GM13976 (cell line): ENCODE results near the gene CD79B.

ENCODE experiments used
- DNase-seq: peaks from one replicate; pipeline ENCODE4 v3.0.0; 2012; ENCODE audit warnings: low spot score
- in situ Hi-C: fragments of 300-500 bp; cut with MboI; formaldehyde crosslinking; loops from one replicate; pipeline ENCODE4 v1.12.0; 2022; ENCODE audit warnings: low sequenced_read_pairs, mixed read lengths, inconsistent platforms; ENCODE audit not compliant: unreplicated experiment
- TF ChIP-seq, protein P1 (sequence below): IDR thresholded peaks from 2 replicates; pipeline ENCODE4 v1.5.1; 2012; ENCODE audit warnings: borderline replicate concordance, mild to moderate bottlenecking; ENCODE audit not compliant: insufficient read depth; ENCODE audit errors: extremely low read depth, missing control alignments, control extremely low read depth

Gene CD79B

DNA sequence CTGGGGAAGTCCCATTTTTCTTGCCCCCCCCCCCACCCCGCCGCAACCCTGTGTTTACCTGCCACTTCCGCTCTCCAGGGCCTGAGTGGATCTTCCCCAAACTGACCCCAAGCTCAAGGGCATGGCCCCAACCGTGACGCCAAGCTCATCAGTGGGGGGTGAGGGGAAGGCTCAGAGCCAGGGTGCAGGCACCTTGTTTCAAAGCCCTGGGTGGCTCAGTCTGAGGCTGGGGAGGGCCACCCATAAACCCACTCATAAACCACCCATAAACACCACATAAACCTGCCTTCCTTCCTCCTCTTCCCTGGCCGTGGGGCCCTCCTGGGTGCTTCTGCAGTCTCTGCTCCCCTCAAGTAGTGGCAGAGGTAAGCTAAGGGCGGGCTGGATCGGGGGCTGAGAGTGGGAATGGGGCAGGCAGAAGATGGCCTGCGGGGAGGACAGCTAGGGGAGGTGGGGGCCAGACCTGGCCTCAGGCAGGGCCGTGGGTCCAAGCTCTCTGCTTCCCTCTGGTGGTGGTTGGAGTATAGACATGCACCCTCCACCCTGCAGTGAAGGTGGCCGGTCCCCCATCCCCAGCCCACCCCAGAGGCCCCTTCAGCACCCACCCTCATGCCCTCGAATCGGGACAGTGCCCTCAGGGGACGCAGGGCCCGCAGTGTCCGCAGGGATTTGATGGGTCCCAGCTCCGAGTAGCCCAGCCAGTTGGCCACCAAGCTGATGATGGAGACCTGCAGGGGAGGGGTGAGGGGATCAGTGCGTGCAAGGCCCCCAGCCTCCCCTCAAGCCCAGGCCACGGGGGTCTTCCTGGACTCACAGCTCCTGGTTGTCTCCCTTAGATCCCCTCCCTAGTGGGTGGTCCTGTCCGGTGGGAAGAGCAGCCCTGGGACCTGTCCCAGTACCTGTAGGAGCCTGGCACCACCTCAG, 14.6 kb upstream of the CD79B start:
- in situ Hi-C loops: no loop called here
- TF ChIP-seq, protein P1, sequence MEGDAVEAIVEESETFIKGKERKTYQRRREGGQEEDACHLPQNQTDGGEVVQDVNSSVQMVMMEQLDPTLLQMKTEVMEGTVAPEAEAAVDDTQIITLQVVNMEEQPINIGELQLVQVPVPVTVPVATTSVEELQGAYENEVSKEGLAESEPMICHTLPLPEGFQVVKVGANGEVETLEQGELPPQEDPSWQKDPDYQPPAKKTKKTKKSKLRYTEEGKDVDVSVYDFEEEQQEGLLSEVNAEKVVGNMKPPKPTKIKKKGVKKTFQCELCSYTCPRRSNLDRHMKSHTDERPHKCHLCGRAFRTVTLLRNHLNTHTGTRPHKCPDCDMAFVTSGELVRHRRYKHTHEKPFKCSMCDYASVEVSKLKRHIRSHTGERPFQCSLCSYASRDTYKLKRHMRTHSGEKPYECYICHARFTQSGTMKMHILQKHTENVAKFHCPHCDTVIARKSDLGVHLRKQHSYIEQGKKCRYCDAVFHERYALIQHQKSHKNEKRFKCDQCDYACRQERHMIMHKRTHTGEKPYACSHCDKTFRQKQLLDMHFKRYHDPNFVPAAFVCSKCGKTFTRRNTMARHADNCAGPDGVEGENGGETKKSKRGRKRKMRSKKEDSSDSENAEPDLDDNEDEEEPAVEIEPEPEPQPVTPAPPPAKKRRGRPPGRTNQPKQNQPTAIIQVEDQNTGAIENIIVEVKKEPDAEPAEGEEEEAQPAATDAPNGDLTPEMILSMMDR: peak; percentile 65
- peak; percentile 94 for DNase-seq

DNA sequence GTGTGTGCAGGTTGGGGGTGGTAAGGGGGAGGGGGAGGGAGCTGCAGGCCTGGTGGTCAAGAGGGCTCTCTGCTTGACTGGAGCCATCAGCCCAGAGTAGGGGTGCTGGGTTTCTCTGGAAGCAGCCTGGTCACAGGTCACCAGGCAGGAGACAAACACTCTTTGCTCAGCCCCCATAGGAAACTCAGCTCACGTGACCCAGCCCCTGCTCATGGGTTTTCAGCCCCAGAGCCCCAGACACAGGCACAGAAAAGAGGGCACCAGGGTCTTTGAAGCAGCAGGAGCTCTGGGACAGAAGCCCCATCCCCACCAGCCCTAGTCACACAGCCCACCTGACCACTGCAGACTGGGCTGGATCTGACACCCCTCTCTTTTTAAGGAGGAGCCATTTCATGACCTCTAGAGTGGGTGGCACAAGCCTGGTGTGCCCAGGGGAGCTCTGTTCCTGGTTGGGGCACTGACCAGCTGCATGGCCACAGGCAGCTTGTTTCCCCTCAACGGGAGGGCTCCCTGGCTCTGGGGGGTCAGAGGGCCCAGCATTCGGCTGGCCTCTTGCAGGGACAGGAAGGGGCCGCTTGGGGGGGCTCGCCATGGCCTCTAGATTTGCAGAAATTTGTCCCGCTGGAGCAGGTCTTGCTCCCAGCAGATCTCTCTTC, 13.8 kb upstream of the CD79B start:
- DNase-seq: peak; percentile 78
- TF ChIP-seq, protein P1: peak; percentile 8
- in situ Hi-C loops: no loop called here

DNA sequence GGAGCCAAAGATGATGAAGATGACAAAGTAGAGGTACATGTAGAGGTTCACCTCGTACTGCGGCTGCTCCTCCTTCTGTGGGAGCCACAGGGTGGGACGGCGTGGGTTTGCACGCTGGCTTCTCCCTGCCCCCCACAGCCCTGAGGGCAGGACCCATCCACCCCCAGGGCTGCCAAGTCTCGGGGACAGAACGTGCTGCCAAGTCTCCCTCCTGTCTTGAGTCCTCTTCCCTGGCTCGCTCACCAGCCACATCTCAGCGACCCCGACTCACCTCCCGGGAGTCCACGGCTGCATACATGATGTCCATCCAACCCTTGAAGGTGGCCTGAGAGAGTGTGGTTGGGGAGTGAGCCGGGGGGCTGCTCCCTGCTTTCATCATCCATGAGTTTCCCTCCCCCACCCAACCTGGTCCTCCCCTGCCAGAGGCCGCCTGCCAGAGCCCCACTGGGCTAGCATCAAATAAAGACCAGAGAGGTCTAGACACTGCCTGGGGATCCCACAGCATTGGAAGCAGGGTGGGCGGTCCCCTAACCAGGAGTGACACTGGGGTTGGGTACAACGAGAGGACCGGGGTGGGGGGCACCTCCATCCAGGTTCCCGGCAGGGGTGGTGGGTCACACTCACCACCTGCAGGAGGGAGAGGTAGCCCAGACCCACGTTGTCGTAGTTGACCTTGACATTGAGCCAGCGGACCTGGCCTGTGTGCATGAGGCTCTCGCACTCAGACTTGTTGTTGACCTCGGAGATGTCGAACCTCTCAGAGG, 12.8 kb upstream of the CD79B start:
- in situ Hi-C loops: no loop called here
- no peak for DNase-seq
- TF ChIP-seq, protein P1: no peak

DNA sequence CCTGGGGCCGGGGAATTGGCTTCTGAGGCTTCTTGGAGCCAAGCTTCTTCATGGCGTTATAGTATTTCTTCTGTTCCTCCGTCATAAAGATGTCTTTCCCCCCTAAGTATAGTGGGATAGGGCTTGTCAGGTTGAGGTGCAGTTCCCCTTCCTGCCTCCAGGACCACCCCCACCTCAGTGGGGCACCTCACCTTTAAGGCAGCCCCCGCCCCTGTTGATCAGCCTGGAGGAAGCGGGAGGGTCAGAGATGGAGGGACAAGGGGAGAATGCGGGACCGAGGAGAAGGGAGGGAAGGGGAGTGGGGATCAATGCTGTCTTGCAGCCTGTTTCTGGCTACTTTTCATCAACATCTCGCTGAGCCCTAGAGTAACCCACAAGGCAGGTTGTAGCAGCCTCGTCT, 11.6 kb upstream of the CD79B start:
- TF ChIP-seq, protein P1: no peak
- in situ Hi-C loops: no loop called here
- no peak for DNase-seq

DNA sequence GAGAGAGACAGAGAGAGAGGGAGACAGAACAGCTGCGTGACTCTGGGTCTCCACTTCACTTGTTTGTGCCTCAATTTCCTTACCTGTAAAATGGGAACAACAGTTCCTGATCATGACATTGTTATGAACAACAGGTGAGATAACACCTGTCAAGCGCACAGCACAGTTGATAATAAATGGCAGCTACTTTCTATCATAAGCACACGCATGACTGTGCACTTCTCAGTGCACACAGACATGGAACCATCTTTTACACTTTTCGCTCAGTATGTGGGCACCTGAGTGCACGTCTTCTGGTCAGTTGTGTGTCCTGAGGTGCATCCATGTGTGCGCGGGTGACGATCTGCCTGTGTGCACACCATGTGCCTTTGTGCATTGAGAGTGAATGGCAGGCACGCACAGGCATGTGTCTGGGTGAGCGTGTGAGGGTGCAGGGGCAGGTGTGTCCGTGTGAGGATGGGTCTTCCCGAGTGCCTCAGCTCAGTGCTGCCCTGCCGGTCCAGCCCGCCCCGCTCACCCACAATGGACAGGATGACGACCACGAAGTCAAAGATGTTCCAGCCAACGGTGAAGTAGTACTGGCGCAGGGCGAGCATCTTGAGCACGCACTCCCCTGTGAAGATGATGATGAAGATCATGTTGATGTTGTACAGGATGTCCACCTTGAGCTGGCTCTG, 10.3 kb upstream of the CD79B start:
- TF ChIP-seq, protein P1: no peak
- DNase-seq: no peak
- in situ Hi-C loops: no loop called here

DNA sequence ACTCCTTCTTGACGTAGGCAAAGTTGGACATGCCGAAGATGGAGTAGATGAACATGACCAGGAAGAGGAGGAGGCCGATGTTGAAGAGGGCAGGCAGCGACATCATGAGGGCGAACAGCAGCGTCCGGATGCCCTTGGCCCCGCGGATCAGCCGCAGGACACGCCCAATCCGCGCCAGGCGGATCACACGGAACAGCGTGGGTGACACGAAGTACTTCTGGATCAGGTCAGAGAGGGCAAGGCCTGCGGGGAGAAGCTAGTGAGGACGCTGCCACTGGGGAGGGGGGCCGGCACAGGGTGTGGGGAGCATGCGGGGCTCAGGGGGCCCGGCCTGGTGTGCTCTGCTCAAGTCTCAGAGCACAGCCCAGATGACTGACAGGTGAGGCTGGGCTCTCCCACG, 9.6 kb upstream of the CD79B start:
- in situ Hi-C loops: no loop called here
- DNase-seq: no peak
- TF ChIP-seq, protein P1: no peak
